GM19438 (cell line): ENCODE results near the gene NYNRIN.

Experiments used
- ATAC-seq: cut with Tn5 transposase; IDR thresholded peaks from one replicate; pipeline ENCODE4 v1.9.1; 2021; ENCODE audit warnings: low read depth; ENCODE audit not compliant: unreplicated experiment

Gene NYNRIN

GRCh38 chr14:24411443-24412389, 12.9 kb downstream of the NYNRIN start:
- no peak for ATAC-seq

- no peak for ATAC-seq
These were observed 15.3 kb downstream of the NYNRIN start for GRCh38 chr14:24414077-24414476.

DNA sequence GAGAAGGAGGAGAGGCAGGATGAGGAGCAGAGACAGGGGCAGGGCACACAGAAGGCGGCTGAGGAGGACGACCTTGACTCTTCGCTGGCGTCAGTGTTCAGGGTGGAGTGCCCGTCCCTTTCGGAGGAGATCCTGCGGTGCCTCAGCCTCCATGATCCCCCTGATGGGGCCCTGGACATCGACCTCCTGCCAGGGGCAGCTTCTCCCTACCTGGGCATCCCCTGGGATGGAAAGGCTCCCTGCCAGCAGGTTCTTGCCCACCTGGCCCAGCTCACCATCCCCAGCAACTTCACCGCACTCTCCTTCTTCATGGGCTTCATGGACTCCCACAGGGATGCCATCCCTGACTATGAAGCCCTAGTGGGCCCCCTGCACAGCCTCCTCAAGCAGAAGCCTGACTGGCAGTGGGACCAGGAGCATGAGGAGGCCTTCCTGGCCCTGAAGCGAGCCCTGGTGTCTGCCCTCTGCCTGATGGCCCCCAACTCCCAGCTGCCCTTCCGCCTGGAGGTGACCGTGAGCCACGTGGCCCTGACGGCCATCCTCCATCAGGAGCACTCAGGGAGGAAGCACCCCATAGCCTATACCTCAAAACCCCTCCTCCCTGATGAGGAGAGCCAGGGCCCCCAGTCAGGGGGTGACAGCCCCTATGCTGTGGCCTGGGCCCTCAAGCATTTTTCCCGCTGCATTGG, 16.1 kb downstream of the NYNRIN start:
- ATAC-seq = no peak

DNA sequence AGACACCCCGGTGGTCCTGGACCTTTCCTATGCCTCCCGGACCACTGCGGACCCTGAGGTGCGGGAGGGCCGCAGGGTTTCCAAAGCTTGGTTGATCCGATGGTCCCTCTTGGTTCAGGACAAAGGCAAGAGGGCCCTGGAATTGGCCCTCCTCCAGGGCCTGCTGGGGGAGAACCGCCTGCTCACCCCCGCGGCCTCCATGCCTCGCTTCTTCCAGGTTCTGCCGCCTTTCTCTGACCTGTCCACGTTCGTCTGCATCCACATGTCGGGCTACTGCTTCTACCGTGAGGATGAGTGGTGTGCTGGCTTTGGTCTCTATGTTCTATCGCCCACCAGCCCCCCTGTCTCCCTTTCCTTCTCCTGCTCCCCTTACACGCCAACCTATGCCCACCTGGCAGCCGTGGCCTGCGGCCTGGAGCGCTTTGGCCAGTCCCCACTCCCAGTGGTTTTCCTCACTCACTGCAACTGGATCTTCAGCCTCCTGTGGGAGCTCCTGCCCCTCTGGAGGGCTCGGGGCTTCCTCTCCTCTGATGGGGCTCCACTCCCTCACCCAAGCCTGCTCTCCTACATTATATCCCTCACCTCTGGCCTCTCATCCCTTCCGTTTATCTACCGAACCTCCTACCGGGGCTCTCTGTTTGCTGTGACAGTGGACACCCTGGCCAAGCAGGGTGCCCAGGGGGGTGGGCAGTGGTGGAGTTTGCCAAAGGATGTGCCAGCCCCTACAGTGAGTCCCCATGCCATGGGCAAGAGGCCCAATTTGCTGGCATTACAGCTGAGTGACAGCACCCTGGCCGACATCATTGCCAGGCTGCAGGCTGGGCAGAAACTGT, 16.8 kb downstream of the NYNRIN start:
- ATAC-seq = no peak

- no peak for ATAC-seq
These were observed 17.6 kb downstream of the NYNRIN start for GRCh38 chr14:24416254-24416931.

GRCh38 chr14:24416932-24417619, 18.3 kb downstream of the NYNRIN start:
- ATAC-seq = no peak

- no peak for ATAC-seq
These were observed 19.2 kb downstream of the NYNRIN start for GRCh38 chr14:24417832-24418491.

DNA sequence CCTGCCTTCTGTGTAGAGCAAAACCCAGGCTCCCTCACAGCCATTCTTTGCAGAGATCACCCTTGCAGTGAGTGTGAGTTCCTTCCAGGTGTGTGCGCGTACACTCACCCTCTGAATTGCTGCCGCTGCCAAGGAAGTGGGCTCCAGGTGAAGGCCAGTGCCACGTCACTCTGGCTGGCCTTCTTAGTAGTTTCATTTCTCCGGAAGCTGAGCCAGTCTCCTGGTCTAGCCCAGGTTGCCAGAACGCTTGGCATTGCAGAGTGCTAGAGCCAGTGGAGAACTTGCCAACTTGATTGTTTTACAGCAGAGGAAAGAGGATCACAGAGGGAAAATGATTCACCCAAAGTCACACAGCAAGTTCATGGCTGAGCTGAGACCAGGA, 19.7 kb downstream of the NYNRIN start:
- no peak for ATAC-seq

DNA sequence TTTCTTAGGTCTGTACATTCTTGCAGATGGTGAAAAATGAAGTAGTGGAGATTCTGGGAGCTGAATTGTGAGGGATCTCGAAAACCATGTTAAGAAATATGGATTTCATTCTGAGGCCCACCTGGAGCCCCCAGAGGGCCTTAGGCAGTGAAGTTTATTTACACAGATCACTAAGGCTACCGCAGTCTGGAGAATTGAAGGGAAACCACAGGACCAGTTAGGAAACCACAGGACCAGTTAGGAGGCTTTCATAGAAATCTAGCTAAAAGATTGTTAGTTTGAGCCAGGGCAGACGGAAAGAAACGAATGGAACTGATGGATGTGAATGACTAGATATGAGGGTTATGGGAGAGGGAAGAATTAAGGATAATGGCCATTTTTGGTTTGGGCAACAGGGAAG, 23.5 kb downstream of the NYNRIN start:
- ATAC-seq = no peak

- no peak for ATAC-seq
These were observed 24.1 kb downstream of the NYNRIN start for GRCh38 chr14:24422694-24423601.

DNA sequence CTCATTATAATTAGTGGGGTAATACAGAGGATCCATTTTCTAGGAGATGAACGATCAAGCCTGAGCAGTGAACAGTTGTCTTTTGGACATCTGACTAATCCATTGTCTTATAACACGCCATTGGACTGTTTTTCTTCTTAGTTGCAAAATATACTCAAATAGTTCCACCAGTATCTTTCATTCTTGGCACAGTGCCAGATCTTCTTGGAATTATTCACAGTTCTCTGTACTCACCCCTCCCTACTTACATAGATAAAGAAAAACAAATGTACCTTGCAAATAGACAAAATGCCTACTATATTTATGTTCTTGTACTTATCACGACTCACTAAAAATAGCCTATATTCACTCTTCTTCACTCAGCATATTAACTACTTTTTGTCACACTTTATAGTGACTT, 26.9 kb downstream of the NYNRIN start:
- no peak for ATAC-seq

DNA sequence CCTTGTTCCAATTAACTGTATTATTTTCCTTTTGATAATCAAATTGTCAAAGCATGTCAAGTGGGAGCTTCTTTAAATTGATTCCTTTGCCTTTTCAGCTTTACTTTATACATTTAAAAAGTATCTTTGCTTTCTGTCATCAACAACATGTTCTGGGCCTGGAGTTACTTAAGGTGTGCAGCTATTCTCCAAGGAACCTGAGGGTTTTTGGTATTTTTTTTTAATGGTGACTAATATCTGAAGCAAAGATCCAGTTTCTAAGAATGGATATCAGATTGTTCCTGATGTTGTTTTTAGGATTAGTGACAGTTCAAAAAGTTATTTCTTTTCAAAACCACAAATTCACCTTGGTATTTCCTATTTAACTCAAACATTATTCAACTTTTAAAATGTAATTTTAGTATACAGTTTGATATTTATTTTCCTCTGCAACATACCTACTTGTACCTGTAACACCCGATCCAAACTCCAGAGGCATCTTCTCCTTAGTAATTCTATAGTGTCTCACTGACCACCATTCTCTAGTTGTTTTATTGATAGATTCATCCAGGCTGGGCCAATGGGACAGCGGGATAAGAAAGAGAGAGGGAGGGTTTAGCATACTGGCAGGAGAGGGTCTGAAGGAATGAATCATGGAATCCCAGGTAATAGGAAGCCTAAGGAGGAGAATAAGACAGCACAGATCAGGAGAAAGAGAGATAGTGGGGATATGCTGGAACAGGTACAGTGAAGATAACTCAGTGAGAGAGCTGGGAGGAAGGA, 27.5 kb downstream of the NYNRIN start:
- ATAC-seq = no peak

DNA sequence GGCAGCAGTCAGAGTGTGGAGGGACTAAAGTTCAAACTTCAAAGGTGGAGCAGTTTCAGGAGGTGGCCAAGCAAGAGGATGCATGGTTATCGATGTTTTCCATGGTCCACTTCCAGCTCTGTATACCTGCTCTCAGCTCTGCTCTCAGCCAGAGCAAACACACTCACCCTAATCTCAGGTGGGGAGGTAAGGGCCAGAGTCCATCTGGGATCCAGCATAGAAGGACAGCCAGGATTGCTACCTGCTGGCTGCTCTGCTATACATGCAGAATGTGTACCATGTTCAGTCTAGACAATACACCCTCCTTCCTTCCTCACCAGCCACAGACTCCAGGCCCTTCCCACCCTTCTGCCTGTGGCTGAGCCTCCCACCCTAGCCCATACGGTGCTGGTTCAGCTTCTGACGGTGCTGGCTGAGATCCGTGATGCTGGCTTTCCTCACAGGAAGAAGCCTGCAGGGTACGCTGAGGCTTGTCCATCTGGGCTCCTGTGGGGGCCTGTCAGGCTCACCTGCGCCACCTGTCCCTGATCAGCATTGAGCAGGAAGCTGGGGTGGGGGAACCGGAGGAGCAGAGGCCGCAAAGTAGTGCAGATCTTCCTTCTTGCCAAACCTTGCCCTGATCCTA, 28.2 kb downstream of the NYNRIN start:
- ATAC-seq = no peak

GRCh38 chr14:24427537-24428508, 29.0 kb downstream of the NYNRIN start:
- ATAC-seq = no peak

DNA sequence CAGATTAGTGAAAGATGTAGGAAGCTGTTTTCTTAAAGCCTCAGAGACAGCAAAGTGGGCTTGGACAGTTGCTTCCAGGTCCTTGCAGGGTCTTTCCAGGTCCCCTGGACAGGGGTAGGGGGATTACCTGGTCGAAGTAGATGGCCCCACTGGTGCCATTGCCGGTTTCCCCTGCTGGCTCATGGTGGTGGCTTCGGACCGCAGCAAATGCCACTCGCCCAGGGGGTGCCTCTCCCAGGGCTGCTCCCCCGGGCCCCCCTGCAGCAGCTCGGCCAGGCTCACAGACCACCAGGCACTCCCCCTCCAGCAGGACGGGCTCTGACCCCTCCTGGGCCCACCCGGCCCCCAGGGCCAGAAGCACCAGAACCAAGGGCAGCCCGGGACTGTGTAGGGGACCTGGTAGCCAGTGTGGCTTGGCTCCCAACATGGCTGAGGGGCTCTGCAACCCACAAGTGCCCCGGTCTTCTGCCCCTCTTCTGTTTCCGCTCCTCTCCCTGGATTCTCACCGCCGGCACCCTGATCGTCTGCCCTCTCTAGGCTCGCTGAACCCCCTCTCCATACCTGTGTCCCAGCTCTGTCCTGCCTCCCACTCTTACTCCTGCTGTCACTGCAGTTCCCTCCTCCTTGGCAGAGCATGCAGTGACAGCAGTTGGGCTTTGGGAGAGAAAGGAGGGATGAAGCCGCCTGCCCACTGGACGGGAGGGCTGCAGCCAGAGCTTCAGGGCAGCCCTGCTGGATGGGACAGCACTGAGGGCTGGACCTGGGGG, 30.0 kb downstream of the NYNRIN start:
- no peak for ATAC-seq
